ENCODE results near the gene CD44.

CD44 gene

DNA sequence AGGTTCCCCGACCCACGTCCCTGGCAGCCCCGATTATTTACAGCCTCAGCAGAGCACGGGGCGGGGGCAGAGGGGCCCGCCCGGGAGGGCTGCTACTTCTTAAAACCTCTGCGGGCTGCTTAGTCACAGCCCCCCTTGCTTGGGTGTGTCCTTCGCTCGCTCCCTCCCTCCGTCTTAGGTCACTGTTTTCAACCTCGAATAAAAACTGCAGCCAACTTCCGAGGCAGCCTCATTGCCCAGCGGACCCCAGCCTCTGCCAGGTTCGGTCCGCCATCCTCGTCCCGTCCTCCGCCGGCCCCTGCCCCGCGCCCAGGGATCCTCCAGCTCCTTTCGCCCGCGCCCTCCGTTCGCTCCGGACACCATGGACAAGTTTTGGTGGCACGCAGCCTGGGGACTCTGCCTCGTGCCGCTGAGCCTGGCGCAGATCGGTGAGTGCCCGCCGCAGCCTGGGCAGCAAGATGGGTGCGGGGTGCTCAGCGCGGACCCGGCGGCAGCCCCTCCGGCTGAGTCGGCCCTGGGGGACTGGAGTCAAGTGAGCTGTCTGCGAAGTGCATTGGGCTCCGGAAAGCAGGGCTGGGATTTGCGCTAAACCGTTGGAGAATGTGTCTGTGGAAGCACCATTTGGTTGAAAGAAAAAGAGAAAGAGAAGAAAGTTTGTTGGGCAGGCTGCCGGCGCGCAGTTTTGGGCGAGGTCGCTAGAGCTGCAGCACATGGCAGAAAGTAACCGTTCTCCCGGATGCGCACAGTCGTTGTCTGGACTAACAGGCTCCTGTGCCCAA lies at the start of gene CD44:
Gene CD44, plus strand, starts transcription at position 229 of the 779 bp plus-strand sequence. Its CDS starts 133 bp downstream, at position 362.
- TF ChIP-seq CTCF (IDR thresholded peaks at IDR 0.05) = no peak

- no peak for TF ChIP-seq CTCF (IDR thresholded peaks at IDR 0.05)
Observed at GRCh38 chr11:35089666-35090065, 49.3 kb upstream of the CD44 start.

DNA sequence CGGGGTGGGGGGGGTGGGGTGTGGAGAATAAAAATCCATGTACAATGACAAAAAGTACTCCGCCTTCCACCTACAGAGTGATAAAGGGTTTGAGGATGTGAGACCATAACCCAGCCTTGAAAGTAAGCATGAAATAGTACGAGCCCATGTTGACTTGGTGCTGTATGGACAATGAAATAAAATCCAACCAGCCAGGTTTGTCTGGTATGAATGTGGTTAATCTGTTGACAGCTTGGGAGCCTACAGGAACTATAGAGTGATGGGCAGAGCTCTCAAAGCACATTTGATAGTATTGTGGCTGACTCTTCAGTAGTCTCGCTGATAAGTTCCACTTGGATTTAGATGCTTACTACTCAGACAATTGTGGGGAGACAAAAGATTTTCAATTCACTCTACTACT lies 48.8 kb upstream of the CD44 start:
- no peak for TF ChIP-seq CTCF (IDR thresholded peaks at IDR 0.05)

DNA sequence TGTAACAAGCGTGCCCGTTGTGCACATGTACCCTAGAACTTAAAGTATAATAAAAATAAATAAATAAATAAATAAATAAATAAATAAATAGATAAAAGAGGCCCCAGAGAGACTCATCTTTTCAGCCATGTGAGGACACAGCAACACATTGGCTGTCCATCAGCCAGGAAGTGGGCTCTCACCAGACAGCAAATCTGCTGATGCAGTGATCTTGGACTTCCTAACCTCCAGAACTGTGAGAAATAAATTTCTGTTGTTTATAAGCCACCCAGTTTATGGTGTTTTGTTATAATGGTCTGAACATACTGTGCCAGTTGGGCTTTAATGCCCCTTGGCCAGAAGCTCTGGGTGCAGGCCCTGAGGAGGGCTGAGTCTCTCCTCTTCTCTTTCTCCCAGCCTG lies 42.2 kb upstream of the CD44 start:
- TF ChIP-seq CTCF (IDR thresholded peaks at IDR 0.05) = no peak

DNA sequence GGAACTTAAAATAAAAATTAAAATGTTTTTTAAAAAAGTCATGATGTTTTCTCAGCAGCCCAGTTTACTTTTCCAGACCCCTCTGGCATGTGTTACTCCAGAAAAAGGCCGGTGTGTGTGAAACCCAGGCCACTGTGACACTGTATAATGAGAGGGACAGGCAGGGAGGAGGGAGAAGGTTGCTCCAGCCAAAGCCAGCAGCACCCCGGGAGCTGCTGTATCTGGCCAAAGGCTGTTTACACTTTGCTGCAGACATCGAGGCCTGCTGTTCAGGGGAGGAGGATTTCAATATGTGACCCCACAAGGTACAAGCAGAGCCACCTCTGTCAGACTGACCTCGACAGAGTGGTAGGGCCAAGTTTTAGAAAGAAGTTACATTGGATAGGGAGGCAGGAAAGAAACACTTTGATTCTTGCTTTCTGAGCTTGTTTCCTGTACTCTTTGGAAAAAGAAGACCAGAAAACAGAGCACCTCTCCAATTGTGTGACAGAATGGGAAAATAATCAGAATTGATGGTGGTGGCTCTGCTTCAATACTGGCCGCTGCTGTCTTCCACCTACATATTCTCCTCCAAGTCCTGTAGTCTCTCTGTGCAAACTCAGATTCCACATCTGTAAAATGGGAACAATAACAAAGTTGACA lies 41.0 kb upstream of the CD44 start:
- no peak for TF ChIP-seq CTCF (IDR thresholded peaks at IDR 0.05)

DNA sequence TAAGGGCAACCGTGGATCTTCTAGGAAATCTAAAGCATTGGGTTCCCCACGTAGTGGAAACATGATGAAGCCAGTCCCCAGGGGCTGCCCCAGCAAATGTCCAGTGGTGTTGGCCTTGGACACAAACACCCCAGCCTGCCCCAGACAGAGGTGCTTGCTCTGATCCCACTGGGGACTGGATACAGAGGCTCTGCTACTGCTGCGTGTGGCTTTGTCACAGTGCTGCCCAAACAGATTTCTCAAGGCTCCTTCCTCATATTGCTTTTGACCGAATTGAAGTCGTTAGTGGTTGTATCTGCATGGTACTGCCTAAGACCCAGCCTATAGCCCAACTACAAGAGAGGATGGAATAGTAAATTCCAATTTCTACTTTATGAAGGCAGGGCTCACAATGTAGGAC lies 40.1 kb upstream of the CD44 start:
- TF ChIP-seq CTCF (IDR thresholded peaks at IDR 0.05) = no peak

DNA sequence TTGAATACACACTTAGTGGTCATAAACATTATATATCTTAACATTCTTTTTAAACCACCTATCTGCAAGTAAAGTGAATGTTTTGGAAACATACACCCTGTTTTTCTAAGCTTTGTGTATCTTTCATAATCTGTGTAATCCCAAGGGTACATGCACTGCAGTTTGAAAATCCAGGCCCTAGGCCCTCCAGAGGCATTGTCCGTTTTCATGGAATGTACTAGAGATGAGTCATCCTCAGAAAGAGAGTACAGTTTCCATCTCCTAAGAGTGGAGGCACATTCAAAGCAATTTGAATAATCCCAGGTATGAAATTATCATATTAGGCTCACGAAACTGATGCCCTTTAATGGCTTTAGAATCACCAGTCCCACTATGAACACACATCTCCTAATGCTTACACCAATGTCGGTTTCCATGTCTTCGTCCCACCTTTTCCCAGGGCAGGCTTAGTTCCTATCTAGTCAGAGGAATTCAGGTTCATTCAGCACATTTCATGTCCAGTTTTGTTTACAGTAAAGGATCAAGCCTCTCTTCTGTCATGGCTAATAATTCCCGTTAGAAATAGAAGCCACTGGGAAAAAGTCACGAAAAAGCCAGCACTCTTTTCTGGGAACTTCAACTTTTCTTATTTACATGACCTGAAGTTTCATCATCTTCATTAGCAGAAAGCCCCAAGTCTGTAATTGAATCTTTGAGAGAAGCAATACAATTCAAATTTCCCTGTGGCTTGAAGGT lies 39.5 kb upstream of the CD44 start:
- no peak for TF ChIP-seq CTCF (IDR thresholded peaks at IDR 0.05)
